ENCODE measurements around the gene ADAMTS9. TPM values are rescaled to one million over a fixed set of nuclear protein-coding genes. Genes with fewer than 3 reads are reported as not detected.

Gene ADAMTS9
- total RNA-seq, 4 donors from 2014 or later, result 6.3 to 20.1 (median 13.0) TPM

DNA sequence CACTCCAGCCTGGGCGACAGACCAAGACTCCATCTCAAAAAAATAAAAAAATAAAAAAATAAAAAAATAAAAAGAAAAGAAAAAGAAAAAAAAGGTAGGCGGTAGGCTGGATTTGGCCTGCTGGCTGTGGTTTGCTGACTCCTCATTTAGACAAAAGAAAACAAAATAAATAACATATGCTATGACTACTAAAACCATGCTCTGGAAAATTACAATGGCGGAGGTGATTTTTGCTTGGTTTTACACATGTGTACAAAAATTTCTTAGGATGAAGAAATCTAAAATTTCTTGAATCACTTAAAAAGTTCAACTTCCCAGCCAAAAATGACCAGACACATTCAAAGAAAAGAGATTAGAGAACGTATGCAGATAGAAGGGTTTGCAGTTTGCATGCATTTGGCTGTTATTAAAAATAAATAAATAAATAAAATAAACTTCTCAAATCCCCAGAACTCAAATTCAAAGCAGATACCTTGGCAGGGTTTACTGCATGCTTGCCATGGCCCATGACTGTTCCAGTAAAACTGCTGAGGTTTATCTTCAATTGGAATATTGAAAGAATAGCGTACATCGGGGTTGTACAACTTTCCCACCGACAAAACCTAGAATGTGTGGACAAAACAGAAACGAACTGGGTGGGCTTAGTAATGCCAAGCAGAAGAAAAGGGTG, 65.9 kb downstream of the ADAMTS9 start:
- no peaks in the 10 kb centered on the region for H3K27me3 ChIP-seq
- 89 to 94% methylated on average over 8 of the region's 8 CpGs for WGBS, 2 donors (ENCODE audit: low coverage in 1 of 2)
- H3K27ac ChIP-seq, result no peak overlapping the region
- H3K9me3 ChIP-seq, result no peaks in the 10 kb centered on the region
- H3K36me3 ChIP-seq, result no peaks in the 10 kb centered on the region
- H3K4me3 ChIP-seq, result no peak overlapping the region
- TF ChIP-seq POLR2A (IDR thresholded peaks at IDR 0.05) (no peak), EP300 (IDR thresholded peaks at IDR 0.05; ENCODE audit: low read depth) (no peak), POLR2AphosphoS5 (IDR thresholded peaks at IDR 0.05) (no peak), CTCF (IDR thresholded peaks at IDR 0.05) (no peak)
- no peaks in the 10 kb centered on the region for H3K4me1 ChIP-seq
- in situ Hi-C loops (cut with MboI; ENCODE audit: low pct_ligation_motif_present in 1 of 4, low pct_unique_long_range_greater_than_20kb in 1 of 4, low sequenced_read_pairs in 3 of 4), result no loop called here
- DNase-seq, result no peak
- intact Hi-C loops (cut with DNase I; ENCODE audit: low total_unique reads), result no loop called here

DNA sequence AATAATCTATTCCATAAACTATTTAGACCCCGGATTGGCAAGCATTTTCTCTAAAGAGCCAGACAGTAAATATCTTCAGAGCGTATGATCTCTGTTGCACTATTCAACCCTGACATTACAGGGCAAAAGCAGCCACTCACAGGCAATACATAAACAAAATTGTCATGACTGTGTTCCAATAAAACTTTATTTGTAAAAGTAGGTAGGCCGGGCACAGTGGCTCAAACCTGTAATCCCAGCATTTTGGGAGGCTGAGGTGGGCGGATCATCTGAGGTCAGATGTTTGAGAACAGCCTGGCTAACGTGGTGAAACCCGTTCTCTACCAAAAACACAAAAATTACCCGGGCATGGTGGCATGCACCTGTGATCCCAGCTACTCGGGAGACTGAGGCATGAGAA, 66.5 kb downstream of the ADAMTS9 start:
- WGBS, 2 donors (ENCODE audit: low coverage in 1 of 2), result 90% methylated on average over 6 to 8 of the region's 8 CpGs
- intact Hi-C loops (cut with DNase I; ENCODE audit: low total_unique reads), result no loop called here

DNA sequence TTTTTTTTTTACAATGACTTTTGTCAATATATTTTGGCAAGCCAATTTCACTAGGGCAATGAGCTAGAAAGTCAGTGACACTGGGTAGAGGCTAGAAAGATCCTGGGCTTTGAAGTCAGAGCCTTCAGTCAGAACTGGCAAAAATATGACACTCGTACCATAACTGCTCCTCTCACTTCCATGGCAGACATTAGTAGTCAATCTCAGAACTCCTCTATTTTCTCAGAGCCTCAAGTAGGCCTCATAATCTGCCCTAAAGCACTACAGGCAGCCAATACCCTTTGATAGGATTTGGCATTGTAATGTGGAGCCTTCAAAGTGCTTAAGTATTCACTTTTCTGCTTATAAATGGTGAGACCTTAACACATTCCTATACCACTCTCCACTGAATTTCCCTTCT, 67.8 kb downstream of the ADAMTS9 start:
- no peak for TF ChIP-seq EP300 (IDR thresholded peaks at IDR 0.05; ENCODE audit: low read depth)
- TF ChIP-seq POLR2A (IDR thresholded peaks at IDR 0.05), result no peak
- TF ChIP-seq CTCF (IDR thresholded peaks at IDR 0.05), result no peak
- TF ChIP-seq POLR2AphosphoS5 (IDR thresholded peaks at IDR 0.05), result no peak
- Histone ChIP-seq H3K27me3 (no peaks in the 10 kb centered on the region), H3K4me3 (no peak overlapping the region), H3K9me3 (no peaks in the 10 kb centered on the region), H3K4me1 (no peaks in the 10 kb centered on the region), H3K27ac (no peak overlapping the region), H3K36me3 (no peaks in the 10 kb centered on the region)
- intact Hi-C loops (cut with DNase I; ENCODE audit: low total_unique reads), result no loop called here
- WGBS, 2 donors (ENCODE audit: low coverage in 1 of 2), result 67% methylated on average over 1 of the region's 1 CpG; no CpG with 5 or more reads in 1 of the 2 donors
- DNase-seq, result no peak
- in situ Hi-C loops (cut with MboI; ENCODE audit: low pct_ligation_motif_present in 1 of 4, low pct_unique_long_range_greater_than_20kb in 1 of 4, low sequenced_read_pairs in 3 of 4), result no loop called here

More for the DNA sequence above, 66.5 kb downstream of the ADAMTS9 start:
- no peak for TF ChIP-seq POLR2A (IDR thresholded peaks at IDR 0.05)
- Histone ChIP-seq H3K9me3 (no peaks in the 10 kb centered on the region), H3K36me3 (no peaks in the 10 kb centered on the region), H3K4me3 (no peak overlapping the region), H3K4me1 (no peaks in the 10 kb centered on the region), H3K27ac (no peak overlapping the region), H3K27me3 (no peaks in the 10 kb centered on the region)
- in situ Hi-C loops (cut with MboI; ENCODE audit: low pct_ligation_motif_present in 1 of 4, low pct_unique_long_range_greater_than_20kb in 1 of 4, low sequenced_read_pairs in 3 of 4), result no loop called here
- no peak for DNase-seq

- TF ChIP-seq POLR2A (IDR thresholded peaks at IDR 0.05) (no peak), CTCF (IDR thresholded peaks at IDR 0.05) (no peak), POLR2AphosphoS5 (IDR thresholded peaks at IDR 0.05) (no peak), EP300 (IDR thresholded peaks at IDR 0.05; ENCODE audit: low read depth) (no peak)
- DNase-seq, result no peak
- no peak overlapping the region for H3K27ac ChIP-seq
- H3K4me3 ChIP-seq, result no peak overlapping the region
- H3K4me1 ChIP-seq, result no peaks in the 10 kb centered on the region
- H3K36me3 ChIP-seq, result no peaks in the 10 kb centered on the region
- intact Hi-C loops (cut with DNase I; ENCODE audit: low total_unique reads) (no loop called here), in situ Hi-C loops (cut with MboI; ENCODE audit: low pct_ligation_motif_present in 1 of 4, low pct_unique_long_range_greater_than_20kb in 1 of 4, low sequenced_read_pairs in 3 of 4) (no loop called here)
- no peaks in the 10 kb centered on the region for H3K9me3 ChIP-seq
- WGBS, 2 donors (ENCODE audit: low coverage in 1 of 2), result 74 to 86% methylated on average over 5 of the region's 5 CpGs
- no peaks in the 10 kb centered on the region for H3K27me3 ChIP-seq
Measured at GRCh38 chr3:64619216-64619615, 68.6 kb downstream of the ADAMTS9 start.

GRCh38 chr3:64617610-64618009, 70.2 kb downstream of the ADAMTS9 start:
- Histone ChIP-seq H3K4me3 (no peak overlapping the region), H3K4me1 (peaks cover 0 to 7% (median 0%) of the 10 kb centered on the region in 4 donors), H3K27ac (no peak overlapping the region), H3K36me3 (no peaks in the 10 kb centered on the region), H3K9me3 (no peaks in the 10 kb centered on the region), H3K27me3 (no peaks in the 10 kb centered on the region)
- TF ChIP-seq POLR2AphosphoS5 (IDR thresholded peaks at IDR 0.05) (no peak), POLR2A (IDR thresholded peaks at IDR 0.05) (no peak), EP300 (IDR thresholded peaks at IDR 0.05; ENCODE audit: low read depth) (no peak), CTCF (IDR thresholded peaks at IDR 0.05) (no peak)
- in situ Hi-C loops (cut with MboI; ENCODE audit: low pct_ligation_motif_present in 1 of 4, low pct_unique_long_range_greater_than_20kb in 1 of 4, low sequenced_read_pairs in 3 of 4), result no loop called here
- WGBS, 2 donors (ENCODE audit: low coverage in 1 of 2), result 50 to 58% methylated on average over 1 to 2 of the region's 2 CpGs
- intact Hi-C loops (cut with DNase I; ENCODE audit: low total_unique reads), result no loop called here
- no peak for DNase-seq
